ENCODE data around the gene STIL.
"Not testable (repeated sequence)": the region's sequence is repeated elsewhere in the genome, so short reads cannot be mapped to it uniquely, and the experiment has no call there.

STIL gene

DNA sequence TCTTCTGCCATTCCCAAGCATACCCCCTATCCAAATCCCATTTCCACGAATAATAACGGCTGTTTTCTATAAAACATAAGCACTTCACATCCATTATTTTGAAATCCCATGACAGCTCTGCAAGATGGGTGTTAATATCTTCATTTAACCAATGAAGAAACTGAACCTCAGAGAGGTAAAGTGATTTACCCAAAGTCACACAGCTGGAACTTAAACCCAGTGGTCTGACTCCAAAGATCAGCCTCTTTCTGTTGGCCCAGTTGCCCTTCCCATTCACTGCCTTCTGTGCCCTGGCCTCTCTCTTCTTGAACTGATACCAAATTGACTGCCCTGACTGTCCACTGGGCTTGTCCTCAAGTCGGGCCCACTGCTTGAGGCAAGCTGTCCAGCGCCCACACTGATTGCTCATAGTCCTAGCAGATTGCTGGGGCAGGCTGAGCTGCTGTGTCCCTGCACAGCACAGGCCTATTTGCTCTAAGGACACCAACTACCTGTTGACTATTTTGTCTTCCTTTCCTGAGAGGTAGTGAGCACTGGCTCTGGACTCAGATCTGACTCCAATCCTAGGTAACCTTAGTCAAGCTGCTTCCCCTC lies 101.2 kb downstream of the STIL start:
- no peak for DNase-seq
- TF ChIP-seq POLR2A (IDR thresholded peaks at IDR 0.05; ENCODE audit: low read length) (no peak), GATA1 (IDR thresholded peaks at IDR 0.05; ENCODE audit: low read depth, low read length) (no peak)

DNA sequence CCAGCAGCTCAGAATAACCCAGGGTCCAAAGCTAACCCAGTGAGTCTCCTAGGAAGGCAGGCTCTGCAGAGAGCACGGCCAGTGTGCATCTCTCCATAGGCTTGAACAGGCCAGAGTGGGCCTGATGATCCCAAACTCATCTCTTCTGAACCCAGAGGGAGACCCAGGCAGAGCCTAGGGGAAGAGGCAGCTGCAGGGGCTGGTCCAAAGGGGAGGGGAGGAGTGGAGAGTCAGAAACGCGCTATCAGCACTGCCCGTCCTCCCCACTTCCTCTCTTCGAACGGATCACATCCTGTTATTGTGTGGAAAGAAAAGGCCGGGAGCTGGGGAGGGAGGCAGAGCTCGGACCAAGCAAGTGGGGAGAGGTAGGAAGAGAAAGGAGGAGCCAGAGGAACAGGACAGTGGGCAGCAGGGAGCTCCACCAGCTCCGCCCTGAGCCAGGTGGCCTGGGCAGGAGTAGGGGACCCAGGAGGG lies 102.1 kb downstream of the STIL start:
- TF ChIP-seq GATA1 (IDR thresholded peaks at IDR 0.05; ENCODE audit: low read depth, low read length) (no peak), POLR2A (IDR thresholded peaks at IDR 0.05; ENCODE audit: low read length) (no peak)
- DNase-seq, result no peak

DNA sequence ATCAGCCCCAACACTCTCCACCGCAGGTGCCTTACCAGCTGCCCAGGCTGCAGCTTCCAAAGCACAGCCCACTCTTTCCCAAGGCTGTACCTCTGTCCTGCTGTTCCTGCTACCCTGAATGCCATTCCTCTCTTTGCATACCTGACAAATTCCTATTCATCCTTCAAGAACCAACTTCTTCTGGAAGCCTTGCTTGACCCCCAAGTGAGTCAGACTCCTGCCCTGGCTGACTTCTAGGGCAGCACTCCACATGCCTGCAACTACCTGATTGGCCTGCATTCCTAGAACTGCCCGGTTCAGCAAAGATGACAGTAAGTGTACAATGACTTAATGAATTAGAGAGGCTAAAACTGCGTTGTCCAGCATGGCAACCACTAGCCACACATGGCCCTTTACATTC lies 103.3 kb downstream of the STIL start:
- no peak for DNase-seq
- TF ChIP-seq POLR2A (IDR thresholded peaks at IDR 0.05; ENCODE audit: low read length), result no peak
- TF ChIP-seq GATA1 (IDR thresholded peaks at IDR 0.05; ENCODE audit: low read depth, low read length), result no peak

DNA sequence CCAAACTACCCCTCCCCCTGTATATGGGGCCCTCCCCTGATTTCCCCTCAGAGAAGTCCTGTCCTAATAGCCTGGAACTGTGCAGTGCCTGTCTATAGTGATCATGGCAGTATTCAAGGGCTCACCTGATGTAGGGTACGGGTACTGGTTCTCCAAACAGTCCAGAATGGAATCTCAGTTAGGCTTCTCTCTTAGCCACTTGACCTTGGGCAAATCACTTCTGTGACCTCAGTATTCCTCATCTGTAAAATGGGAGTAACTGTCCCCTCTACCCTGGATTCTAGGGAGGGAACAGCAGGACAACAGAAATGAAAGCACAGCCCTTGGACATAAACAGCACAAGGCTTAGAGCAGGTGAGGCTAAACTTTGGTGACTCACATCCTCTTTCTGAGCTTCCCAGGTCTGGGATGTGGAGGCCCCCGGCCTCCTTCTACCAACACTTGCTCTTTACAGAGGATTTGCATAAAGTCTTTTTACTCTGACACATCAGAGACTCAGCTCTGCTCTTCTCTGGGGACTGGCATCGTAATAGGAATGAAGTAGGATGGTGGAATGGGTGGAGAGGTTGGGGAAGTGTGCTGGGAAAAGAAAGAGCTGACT lies 104.1 kb downstream of the STIL start:
- DNase-seq, result no peak
- TF ChIP-seq GATA1 (IDR thresholded peaks at IDR 0.05; ENCODE audit: low read depth, low read length) (no peak), POLR2A (IDR thresholded peaks at IDR 0.05; ENCODE audit: low read length) (no peak)

DNA sequence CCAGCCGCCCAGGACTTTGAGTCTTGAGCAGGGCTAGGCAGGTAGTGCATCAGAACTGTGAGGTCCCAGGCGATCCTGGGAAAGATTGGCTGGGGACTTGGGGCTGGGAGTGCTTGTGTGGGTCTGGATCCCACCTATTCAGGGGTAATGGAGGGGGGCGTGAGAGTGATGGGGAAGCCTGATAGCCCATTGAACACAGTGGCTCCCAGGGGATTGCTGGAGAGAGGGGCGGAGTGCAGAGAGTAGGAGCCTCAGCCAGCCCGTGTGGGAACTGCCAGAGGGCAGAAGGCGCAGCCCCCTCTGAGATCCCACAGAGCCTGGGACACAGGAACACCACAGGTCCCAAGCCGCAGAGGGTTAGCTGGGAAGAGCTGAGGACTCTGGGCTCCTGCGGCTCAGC lies 104.9 kb downstream of the STIL start:
- TF ChIP-seq POLR2A (IDR thresholded peaks at IDR 0.05; ENCODE audit: low read length) (no peak), GATA1 (IDR thresholded peaks at IDR 0.05; ENCODE audit: low read depth, low read length) (no peak)
- no peak for DNase-seq

DNA sequence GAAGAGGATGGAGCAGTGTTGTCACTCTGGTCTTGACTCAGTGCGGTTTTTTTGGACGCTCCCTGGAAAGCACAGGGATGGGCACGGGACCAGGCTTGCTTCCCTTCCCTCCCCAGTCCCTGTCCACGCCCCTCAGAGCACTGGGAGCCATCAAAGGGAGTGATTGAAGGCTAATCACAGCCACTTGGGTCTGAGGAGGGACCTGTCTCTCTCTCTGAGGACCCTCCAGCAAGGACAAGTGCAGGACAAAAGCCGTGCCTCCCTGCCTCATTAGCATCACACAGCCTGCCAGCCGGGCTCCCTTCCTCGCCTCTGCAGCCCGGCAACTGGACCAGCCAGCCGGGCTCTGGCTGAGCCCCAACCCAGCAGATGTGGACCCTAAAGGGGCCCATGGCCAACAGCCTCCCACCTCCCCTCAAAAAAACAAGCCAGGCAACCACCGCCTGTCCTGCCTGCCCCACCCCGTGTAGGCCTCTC lies 105.5 kb downstream of the STIL start:
- TF ChIP-seq GATA1 (IDR thresholded peaks at IDR 0.05; ENCODE audit: low read depth, low read length), result no peak
- no peak for TF ChIP-seq POLR2A (IDR thresholded peaks at IDR 0.05; ENCODE audit: low read length)
- no peak for DNase-seq

DNA sequence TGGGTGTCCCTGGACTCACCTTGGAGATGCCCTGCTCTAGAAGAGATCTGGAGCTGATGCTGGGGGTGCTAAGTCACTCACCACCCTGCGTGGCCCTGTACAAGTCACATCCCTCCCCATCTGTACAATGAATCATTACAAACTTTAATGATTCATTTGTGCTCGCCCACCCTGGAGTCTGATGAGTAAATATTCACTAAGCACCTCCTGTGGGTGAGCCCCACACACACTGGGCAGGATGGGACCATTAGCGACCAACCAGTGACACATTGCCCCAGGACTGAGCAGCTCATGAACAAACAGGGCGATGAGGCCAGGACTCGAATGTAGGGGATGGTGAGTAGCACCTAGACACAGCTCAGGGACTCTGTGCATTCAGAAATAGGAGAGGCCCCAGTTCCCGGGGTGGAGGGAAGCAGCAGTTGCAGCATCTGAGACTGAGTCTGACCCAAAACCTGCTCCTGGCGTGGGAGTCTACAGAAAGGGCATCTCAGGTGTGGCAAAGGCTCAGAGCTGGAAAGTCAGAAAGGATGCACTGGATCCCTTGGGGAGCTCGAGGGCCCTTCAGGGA lies 106.1 kb downstream of the STIL start:
- no peak for DNase-seq
- no peak for TF ChIP-seq POLR2A (IDR thresholded peaks at IDR 0.05; ENCODE audit: low read length)
- TF ChIP-seq GATA1 (IDR thresholded peaks at IDR 0.05; ENCODE audit: low read depth, low read length), result no peak

DNA sequence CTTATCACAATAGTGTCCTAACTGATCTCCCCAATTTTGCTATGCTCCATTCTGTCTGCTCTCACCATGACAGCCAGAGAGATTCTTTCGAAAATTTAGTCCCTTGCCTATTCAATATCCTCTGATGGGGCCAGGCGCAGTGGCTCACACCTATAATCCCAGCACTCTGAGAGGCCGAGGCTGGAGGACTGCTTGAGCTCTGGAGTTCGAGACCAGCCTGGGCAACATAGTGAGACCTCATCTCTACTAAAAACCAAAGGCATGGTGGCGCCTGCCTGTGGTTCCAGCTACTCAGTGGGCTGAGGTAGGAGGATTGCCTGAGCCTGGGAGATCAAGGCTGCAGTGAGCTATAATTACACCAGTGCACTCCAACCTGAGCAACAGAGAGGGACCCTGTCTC lies 108.0 kb downstream of the STIL start:
- no peak for DNase-seq
- TF ChIP-seq POLR2A (IDR thresholded peaks at IDR 0.05; ENCODE audit: low read length), result no peak

DNA sequence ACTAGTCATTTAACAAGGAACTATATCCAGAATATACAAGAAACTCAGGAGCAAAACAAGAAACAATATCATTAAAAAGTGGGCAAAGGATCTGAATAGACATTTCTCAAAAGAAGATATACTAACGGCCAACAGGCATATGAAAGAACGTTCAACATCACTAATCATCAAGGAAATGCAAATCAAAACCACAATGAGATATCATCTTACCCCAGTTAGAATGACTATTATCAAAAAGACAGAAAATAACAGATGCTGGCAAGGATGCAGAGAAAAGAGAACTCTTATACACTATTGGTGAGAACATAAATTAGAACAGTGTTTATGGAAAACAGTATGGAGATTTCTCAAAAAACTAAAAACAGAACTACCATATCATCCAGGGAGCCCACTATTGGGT lies 110.4 kb downstream of the STIL start:
- DNase-seq, result not testable (repeated sequence)

DNA sequence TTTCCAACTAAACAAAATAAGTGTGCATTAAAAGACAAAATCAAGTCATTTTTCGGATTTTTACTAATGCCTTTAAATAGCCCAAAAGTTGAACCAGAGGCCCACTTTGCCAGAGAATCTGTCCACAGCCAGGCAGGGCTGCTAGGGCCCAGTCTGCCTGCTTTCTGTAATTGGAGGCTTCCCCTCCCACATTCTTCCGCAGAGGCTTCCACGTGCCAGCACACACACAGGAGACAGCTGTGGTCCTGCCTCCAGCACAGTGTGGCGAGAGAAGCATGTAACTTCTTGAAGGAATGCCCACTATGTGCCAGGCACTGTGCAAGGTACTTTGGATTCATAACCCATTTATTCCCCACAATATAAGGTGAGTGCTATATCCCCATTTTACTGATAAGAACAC lies 112.8 kb downstream of the STIL start:
- no peak for DNase-seq
- TF ChIP-seq GATA1 (IDR thresholded peaks at IDR 0.05; ENCODE audit: low read depth, low read length) (no peak), POLR2A (IDR thresholded peaks at IDR 0.05; ENCODE audit: low read length) (no peak)

Data from erythroblast (primary cell).